AG09309 (cell line): ENCODE results near the gene PKIB.
A peak's percentile ranks its signal among the peaks of the same experiment; 100 is the strongest.

Experiments
- DNase-seq: peaks from one replicate; pipeline ENCODE4 v3.0.0-alpha.2; 2010; ENCODE audit warnings: low read depth
- H3K4me3 ChIP-seq: 2 replicates; pipeline ENCODE4 v1.5.1; 2011; ENCODE audit warnings: mild to moderate bottlenecking, low read depth, low read length, moderate library complexity; ENCODE audit not compliant: control insufficient read depth
- CTCF ChIP-seq: IDR thresholded peaks from 2 replicates; pipeline ENCODE4 v1.5.1; 2011; ENCODE audit warnings: mild to moderate bottlenecking, low read depth, low read length, inconsistent platforms; ENCODE audit not compliant: insufficient read depth, control insufficient read depth; ENCODE audit errors: missing control alignments

Gene PKIB

DNA sequence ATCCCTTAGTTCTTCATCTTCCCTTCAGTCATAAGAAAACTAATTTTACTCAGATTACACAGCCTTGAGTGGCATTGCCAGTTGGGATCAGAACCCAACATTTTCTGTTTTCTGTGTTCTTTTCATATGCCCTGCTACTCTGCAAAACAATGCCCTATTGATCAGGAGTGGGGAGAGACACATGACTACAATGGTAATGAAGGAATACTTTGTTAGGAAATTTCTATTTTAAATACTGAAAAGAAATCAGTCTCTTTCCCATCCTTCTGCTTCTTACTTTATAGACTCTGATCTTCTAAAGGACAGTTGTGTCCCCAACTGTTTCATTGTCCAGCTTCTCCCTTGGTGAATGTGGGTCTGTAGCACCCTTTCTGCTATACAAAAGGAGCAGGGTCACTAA is 5.5 kb upstream of the PKIB start:
- TF ChIP-seq CTCF: no peak
- DNase-seq: no peak
- no peak overlapping the region for H3K4me3 ChIP-seq

DNA sequence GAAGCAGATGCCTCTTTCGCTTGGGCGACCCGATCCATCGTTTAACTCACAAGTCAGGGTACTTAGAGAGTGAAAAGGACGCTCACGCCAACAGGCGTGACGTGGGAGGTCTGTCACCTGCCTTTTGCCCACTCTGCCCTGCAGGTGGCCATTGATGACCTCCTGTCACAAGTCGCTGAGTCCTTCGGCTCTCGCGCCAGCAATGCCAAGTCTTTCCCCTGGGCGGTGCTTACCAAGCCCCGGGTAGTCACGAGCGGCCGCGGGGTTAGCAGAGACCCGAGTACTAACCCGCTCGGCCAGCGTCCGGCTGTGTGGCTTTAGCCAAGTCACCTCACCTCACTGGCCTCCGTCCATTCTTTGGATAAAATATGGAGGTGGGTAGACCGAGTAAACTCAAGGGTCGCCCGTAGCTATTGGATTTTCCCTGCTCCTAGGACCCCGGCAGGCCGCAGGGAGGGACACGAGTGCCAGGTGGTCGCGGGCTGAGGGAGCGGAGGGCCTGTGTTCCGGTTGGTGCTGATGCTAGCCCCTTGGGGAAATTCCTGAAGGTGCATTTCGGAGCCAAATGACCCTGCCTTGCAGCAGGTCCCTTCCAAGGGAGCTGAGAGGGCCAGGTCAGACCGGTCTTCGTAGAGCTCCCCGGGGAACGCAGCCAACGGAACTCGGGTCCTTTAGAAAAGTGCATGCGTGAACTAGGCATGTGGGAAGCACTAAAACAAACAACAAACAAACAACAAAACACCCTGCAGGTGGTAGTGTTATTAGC is 668 bp downstream of the PKIB start:
- no peak for DNase-seq
- no peak for TF ChIP-seq CTCF
- H3K4me3 ChIP-seq: peak overlapping the region; percentile 44

- no peak for TF ChIP-seq CTCF
- no peak for DNase-seq
- no peak overlapping the region for H3K4me3 ChIP-seq
Measured at GRCh38 chr6:122612838-122613237, 2.6 kb downstream of the PKIB start.

DNA sequence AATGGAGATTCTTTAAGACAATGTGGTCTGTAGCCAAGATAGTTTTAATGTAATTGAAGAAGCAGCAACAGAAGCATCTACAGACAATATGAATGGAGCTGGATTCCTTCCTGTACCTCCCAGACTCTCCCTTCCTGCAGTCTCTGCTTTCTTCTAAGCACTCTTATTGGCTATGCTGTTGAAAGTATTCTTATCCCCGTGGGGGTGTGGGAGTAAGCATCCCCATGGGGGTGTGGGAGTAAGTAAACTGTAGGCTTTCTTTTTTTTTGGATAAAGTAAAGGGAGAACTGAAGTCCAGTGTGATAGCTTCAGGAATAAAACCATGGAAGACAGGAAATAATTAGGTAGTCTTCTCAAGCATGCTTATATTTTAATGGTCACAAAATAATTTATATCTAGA is 4.1 kb downstream of the PKIB start:
- TF ChIP-seq CTCF: no peak
- no peak for DNase-seq
- no peak overlapping the region for H3K4me3 ChIP-seq

DNA sequence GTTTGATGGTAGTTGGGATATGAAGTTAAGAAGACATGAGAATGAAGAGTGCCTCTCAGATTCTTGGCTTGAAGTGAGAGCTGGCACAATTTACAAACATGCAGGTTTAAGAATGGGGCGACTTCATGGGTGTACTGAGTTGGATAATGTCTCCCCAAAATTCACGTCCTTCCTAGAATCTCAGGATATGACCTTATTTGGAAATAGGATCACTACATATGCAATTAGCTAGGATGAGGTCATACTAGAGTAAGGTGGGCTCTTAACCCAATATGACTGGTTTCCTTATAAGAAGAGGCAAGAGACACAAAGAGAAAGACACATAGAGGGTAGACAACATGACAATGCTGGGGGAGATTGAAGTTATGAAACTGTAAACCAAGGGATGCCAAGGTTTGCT is 5.2 kb downstream of the PKIB start:
- no peak overlapping the region for H3K4me3 ChIP-seq
- TF ChIP-seq CTCF: no peak
- no peak for DNase-seq

DNA sequence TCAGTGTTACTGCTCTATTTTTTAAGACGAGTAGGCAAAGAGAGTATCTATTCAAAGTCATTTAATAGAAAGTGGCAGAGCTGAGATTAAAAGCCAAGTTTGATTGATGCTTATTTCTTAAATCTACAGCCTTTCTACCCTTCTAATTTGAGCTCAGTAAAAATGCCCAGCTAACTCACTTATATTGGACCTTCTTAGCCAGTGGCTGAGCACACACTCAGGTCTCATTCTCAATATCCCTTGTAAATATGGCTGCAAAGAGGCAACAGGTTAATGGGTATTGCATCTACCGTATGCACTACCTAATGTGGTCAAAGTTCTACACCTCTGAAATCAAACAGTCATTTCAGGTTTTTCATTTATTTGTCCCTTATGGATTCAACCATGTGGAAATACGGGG is 6.7 kb downstream of the PKIB start:
- no peak for DNase-seq
- no peak for TF ChIP-seq CTCF
- no peak overlapping the region for H3K4me3 ChIP-seq
